ENCODE data around the gene CFAP61. TPM values are rescaled to one million over a fixed set of nuclear protein-coding genes. Genes with fewer than 3 reads are reported as not detected.

Gene CFAP61
- total RNA-seq, 1 donor from 2014 or later = not detected

- no peak overlapping the region for H3K4me3 ChIP-seq (ENCODE audit: low read depth, low read length)
- no peak for TF ChIP-seq CTCF (conservative IDR thresholded peaks at IDR 0.05; ENCODE audit: low read depth, low read length)
- DNase-seq (ENCODE audit: low read depth) = no peak
These were observed 159.7 kb downstream of the CFAP61 start for GRCh38 chr20:20211988-20212518.

GRCh38 chr20:20212675-20213096, 160.4 kb downstream of the CFAP61 start:
- DNase-seq (ENCODE audit: low read depth) = no peak
- H3K4me3 ChIP-seq (ENCODE audit: low read depth, low read length) = no peak overlapping the region
- TF ChIP-seq CTCF (conservative IDR thresholded peaks at IDR 0.05; ENCODE audit: low read depth, low read length) = no peak

GRCh38 chr20:20213526-20214121, 161.3 kb downstream of the CFAP61 start:
- no peak for DNase-seq (ENCODE audit: low read depth)
- TF ChIP-seq CTCF (conservative IDR thresholded peaks at IDR 0.05; ENCODE audit: low read depth, low read length) = no peak
- no peak overlapping the region for H3K4me3 ChIP-seq (ENCODE audit: low read depth, low read length)

- no peak for DNase-seq (ENCODE audit: low read depth)
- H3K4me3 ChIP-seq (ENCODE audit: low read depth, low read length) = no peak overlapping the region
- TF ChIP-seq CTCF (conservative IDR thresholded peaks at IDR 0.05; ENCODE audit: low read depth, low read length) = no peak
These were observed 162.5 kb downstream of the CFAP61 start for GRCh38 chr20:20214757-20215275.

GRCh38 chr20:20215976-20216727, 163.8 kb downstream of the CFAP61 start:
- H3K4me3 ChIP-seq (ENCODE audit: low read depth, low read length) = no peak overlapping the region
- TF ChIP-seq CTCF (conservative IDR thresholded peaks at IDR 0.05; ENCODE audit: low read depth, low read length) = no peak
- DNase-seq (ENCODE audit: low read depth) = no peak

- TF ChIP-seq CTCF (conservative IDR thresholded peaks at IDR 0.05; ENCODE audit: low read depth, low read length) = no peak
These were observed 164.6 kb downstream of the CFAP61 start for GRCh38 chr20:20216941-20217340.

More at GRCh38 chr20:20216941-20217340, 164.6 kb downstream of the CFAP61 start:
- DNase-seq (ENCODE audit: low read depth) = no peak
- no peak overlapping the region for H3K4me3 ChIP-seq (ENCODE audit: low read depth, low read length)

All from epithelial cell of proximal tubule (primary cell).